K562 (cell line): ENCODE results near the gene DDHD1. TPM values are rescaled to one million over a fixed set of nuclear protein-coding genes. Genes with fewer than 3 reads are reported as not detected.
A peak's percentile ranks its signal among the peaks of the same experiment; 100 is the strongest.

Source experiments
- CEBPZ ChIP-seq: fragments of 150-350 bp; IDR thresholded peaks from 2 replicates; pipeline ENCODE4 v1.6.1; 2014; ENCODE audit warnings: low read depth, mild to moderate bottlenecking, low read length, borderline replicate concordance
- CHD7 ChIP-seq: fragments of 200-600 bp; sonication (generic); IDR thresholded peaks from one replicate; pipeline ENCODE4 v1.6.1; 2012; ENCODE audit warnings: mild to moderate bottlenecking, low read depth, low read length, inconsistent platforms
- CREB5 ChIP-seq: fragments of 250-450 bp; sonication (Bioruptor Pico); IDR thresholded peaks from 2 replicates; pipeline ENCODE4 v1.5.0; 2020; ENCODE audit warnings: mild to moderate bottlenecking
- SAFB2 ChIP-seq: fragments of 200-400 bp; formaldehyde crosslinking; IDR thresholded peaks from 2 replicates; pipeline ENCODE4 v1.6.1; 2018; ENCODE audit warnings: borderline replicate concordance, low read length, low read depth, moderate library complexity; ENCODE audit not compliant: severe bottlenecking
- TAF15 ChIP-seq: fragments of 200-400 bp; formaldehyde crosslinking; IDR thresholded peaks from 2 replicates; pipeline ENCODE4 v1.6.1; 2017; ENCODE audit warnings: mild to moderate bottlenecking, low read depth, low read length, moderate library complexity
- ZBTB1 ChIP-seq: sonication (generic); formaldehyde crosslinking; IDR thresholded peaks from 2 replicates; pipeline ENCODE4 v1.8.1; 2023; ENCODE audit warnings: missing genetic modification reagents, low read depth, mild to moderate bottlenecking, borderline replicate concordance
- ZNF274 ChIP-seq: IDR thresholded peaks from 2 replicates; pipeline ENCODE4 v1.6.1; 2011; ENCODE audit warnings: low read depth, mild to moderate bottlenecking, low read length, moderate library complexity, borderline replicate concordance
- ZNF699 ChIP-seq: fragments of 250-450 bp; sonication (Bioruptor Pico); IDR thresholded peaks from 2 replicates; pipeline ENCODE4 v1.8.0; 2021; ENCODE audit warnings: mild to moderate bottlenecking, moderate library complexity; ENCODE audit not compliant: insufficient replicate concordance
- polyA plus RNA-seq, 8 experiments: library from polyadenylated mRNA; depleted of rRNA in 4 of 8; stranded (reverse) in 5 of 8; unstranded in 3 of 8; fragments of >200 nt; fragmentation: Nextera tagmentation in 2 of 8; fragmentation: Illumina TruSeq in 1 of 8; extraction: Ambion mirVana in 2 of 8; extraction: Trizol in 1 of 8; gene quantifications; 2 replicates each; pipeline versions ENCODE4 v1.2.1 to v1.2.3, GENCODE V29; 2011 to 2014; ENCODE audit warnings: inconsistent platforms in 1 of 8, missing spikeins in 1 of 8
- total RNA-seq, 7 experiments: library from RNA; depleted of rRNA in 6 of 7; stranded (reverse); fragments of >200 nt in 6 of 7; fragmentation: Illumina TruSeq in 2 of 7; extraction: Trizol in 2 of 7; gene quantifications; 2 replicates each; pipeline versions ENCODE4 v1.2.1 to v1.2.3, GENCODE V29; 2011 to 2021; ENCODE audit warnings: low replicate concordance in 1 of 7

DDHD1 gene
- total and polyA plus RNA-seq, 9 of the 15 experiments (the other 6 are each of a cell fraction or from before 2014, with no cell fraction given): 1.2 to 12.3 (median 5.0) TPM

- no peak for TF ChIP-seq CEBPZ
- no peak for TF ChIP-seq ZNF274
- TF ChIP-seq SAFB2: no peak
- TF ChIP-seq ZNF699 (CRISPR knock-in tag): no peak
- TF ChIP-seq ZBTB1 (CRISPR knock-in tag): peak; percentile 99
- TF ChIP-seq CREB5 (CRISPR knock-in tag): no peak
- no peak for TF ChIP-seq CHD7
- no peak for TF ChIP-seq TAF15
Measured at GRCh38 chr14:53152887-53153701, at the start of gene DDHD1 (continued).
